Measurements from ENCODE around the gene MYZAP.

DNA sequence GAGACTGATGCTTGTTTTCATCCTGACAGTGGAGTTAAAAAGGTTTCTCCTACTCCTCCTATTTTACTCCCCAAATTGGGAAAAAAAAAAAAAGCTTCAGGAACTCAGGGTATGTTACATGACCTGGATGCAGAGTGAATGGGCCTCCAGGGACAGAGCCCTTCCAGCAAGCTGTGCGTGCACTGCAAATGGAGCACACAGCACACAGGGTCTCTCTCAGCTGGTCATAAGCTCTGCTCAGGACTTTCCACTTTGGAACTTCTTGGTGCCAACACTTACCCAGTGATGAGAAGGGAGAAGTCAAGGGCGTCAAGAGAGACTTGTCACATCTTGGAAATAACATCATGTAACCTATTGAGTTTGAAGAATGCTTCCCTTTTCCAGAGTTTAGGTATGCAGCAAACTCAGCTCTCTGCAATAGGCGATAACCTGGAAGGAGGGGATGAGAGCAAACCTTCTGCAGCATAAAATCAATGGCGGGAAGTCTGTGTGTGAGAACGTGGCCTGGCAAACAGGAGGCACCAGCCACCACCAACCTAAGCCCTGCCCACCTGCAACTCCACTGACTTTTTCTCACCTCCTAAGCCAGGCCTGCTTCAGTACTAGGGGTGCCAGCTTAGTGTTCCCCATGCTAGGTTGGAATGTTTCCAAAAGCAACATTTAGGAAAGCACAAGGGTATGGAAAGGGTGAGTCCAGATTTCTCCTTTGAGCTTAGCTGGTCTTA, 39.8 kb downstream of the MYZAP start:
- TF ChIP-seq, protein P1, sequence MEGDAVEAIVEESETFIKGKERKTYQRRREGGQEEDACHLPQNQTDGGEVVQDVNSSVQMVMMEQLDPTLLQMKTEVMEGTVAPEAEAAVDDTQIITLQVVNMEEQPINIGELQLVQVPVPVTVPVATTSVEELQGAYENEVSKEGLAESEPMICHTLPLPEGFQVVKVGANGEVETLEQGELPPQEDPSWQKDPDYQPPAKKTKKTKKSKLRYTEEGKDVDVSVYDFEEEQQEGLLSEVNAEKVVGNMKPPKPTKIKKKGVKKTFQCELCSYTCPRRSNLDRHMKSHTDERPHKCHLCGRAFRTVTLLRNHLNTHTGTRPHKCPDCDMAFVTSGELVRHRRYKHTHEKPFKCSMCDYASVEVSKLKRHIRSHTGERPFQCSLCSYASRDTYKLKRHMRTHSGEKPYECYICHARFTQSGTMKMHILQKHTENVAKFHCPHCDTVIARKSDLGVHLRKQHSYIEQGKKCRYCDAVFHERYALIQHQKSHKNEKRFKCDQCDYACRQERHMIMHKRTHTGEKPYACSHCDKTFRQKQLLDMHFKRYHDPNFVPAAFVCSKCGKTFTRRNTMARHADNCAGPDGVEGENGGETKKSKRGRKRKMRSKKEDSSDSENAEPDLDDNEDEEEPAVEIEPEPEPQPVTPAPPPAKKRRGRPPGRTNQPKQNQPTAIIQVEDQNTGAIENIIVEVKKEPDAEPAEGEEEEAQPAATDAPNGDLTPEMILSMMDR (conservative IDR thresholded peaks at IDR 0.05; ENCODE audit: low read depth, low read length), result no peak
- no peak for TF ChIP-seq EZH2 (IDR thresholded peaks at IDR 0.05; ENCODE audit: low read length, unreplicated experiment)
- TF ChIP-seq EZH2phosphoT487 (IDR thresholded peaks at IDR 0.05; ENCODE audit: borderline replicate concordance, low read length), result no peak

Measured in PC-3 (cell line).